ENCODE data around the gene ATG4C.
A peak's percentile ranks its signal among the peaks of the same experiment; 100 is the strongest.

The ATG4C gene

DNA sequence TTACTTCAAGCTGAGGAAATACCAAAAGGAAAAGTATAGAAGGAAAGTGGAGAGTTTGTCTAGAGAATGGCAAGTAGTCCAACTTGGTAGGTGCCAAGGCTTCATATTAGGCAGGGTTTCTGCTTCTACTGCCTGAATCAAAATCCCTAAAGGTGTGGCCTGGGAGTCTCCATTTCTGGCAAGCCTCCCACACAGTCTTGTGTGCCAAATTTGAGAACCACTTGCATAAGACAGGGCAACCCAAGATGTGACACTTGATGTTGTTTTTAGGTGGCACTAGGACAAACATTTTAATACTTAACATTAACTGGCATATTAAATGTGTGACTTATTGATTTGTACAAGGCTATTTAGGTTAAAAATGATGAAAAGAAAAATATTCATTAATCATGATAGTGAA lies 60.1 kb downstream of the ATG4C start:
- no peak for DNase-seq

DNA sequence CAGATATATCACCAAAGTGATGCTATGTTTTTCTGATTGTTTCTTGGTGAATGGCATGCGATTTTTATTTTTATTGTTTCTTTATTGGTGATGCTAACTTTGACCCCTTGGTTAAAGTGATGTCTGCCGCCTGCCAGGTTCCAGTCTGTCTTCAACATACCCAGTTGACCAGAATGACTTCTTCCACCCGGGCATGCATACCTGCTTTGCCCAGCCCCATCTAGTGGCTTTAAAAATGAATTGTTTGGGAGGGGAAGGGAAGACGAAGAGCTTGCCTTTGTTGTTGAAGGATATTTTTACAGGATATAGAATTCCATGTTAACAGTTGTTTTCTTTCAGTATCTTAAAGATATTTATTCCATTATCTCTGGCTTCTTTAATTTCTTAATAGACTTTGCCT lies 65.1 kb downstream of the ATG4C start:
- no peak for DNase-seq

DNA sequence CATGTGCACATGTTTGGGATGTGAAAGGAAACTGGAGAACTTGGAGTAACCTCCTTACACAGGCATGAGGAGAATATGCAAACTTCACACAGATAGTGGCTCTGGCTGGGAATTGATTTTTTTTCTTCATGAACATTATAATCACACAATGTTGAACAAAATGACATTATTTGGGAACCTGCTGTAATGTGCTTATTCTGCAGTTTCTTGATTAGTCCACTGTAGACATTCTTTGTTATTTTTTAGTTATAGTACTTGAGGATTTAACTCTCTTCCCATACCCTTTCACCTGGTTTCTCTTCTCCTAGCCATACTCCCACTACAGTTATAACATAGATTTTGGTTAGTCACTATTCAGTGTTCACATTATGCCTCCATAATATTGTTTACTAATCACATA lies 68.3 kb downstream of the ATG4C start:
- no peak for DNase-seq

GRCh38 chr1:62856960-62857359 lies 73.0 kb downstream of the ATG4C start:
- no peak for DNase-seq

DNA sequence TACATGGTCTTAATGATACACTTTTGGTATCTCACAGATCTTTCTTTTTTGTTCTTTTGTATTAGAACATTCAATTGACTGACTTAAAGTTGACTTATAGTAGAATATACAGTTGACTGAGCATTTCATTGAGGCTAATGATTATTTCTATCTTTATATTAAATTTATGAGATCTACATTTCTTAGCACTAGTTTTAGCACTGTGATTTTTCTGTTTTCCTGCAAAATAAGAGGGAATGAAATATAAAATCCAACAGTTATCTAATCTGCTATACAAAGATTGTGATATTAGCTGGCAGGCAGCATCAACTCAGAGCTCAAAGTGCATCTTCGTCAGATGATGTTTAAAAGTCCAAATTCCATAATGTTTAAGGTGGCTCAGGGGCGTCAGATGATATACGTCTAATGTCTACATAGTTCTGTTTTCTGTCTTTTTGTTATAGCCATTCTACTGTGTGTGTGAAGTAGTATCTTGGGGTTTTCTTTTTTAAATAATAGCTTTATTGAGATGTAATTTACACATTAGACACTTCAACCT lies 85.4 kb downstream of the ATG4C start:
- DNase-seq, result no peak

DNA sequence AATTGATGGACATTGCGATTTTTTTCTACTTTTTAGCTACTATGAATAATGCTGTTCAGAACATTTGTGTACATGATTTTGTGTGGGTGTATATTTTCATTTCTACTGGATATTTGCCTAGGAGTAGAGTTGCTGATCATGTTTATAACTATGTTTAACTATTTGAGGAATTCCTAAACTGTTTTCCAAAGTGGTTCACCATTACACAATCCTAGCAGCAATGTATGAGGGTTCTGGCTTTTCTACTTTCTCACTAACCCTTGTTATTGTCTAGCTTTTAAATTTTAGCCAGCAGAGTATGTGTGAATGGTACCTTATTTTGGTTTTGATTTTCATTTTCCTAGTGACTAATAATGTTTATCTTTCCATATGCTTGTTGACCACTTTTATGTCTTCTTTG lies 86.2 kb downstream of the ATG4C start:
- no peak for DNase-seq

- DNase-seq, result no peak
These were observed 91.7 kb downstream of the ATG4C start for GRCh38 chr1:62875676-62876075.

- no peak for DNase-seq
These were observed 92.6 kb downstream of the ATG4C start for GRCh38 chr1:62876535-62876934.

GRCh38 chr1:62877579-62877978 lies 93.6 kb downstream of the ATG4C start:
- no peak for DNase-seq

DNA sequence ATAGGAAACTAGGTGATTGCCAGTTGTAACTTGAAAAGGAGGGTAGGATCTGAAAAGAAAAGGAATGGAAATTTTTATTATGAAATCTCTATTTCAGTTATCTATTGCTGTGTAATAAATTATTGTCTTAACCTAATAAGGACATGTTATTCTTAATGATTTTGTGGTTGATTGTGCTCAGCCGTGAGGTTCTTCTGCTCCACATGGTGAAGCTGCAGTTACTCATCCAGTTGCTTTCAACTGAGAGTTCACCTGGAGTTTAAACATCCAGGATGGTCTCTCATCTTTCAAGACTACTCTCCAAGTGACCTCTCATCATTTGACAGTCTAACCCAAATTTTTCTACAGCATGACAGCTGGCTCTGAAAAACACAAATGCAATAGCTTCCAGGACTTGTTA lies 96.0 kb downstream of the ATG4C start:
- no peak for DNase-seq

DNA sequence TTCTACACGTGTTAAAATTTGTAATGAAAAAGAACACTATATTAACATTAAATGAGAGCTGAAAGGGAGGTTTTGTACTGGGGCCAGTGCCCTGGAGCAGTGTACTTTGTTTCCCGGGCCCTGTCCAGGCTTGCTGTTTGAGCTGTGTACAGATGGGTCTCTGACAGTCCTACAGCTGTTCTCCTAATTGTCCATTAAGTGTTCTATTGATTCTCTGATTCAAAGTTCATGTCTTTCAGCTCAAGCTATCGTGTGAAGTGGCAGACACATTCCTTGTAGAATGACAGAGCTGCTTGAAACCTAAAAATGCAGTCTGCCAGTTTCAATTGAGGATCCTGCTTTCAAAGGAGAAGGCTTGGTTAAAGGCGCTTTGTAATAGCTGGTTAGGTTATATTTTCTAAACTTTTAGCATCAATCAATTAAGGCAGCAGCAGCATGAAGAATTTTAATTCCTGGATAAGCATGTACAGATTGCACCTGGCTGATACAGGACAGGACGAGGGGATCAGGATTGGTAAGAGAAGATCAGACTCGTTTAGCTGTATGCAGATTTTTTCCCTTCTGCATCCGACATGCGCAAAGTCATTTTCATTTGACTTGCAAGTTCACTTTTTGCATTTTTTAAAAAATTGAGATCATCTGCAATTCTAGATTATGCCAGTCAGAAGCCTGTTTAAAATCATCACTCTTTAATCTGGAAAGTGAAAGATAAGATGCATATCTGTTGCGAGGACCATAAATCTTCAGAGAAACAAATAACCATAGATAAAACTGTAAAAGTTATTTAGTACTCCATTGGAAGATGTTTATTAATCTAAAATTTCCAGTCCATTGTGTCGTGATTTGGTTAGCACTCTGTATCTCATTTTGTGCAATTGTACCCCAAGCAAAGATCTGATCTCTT lies 98.5 kb downstream of the ATG4C start:
- peak; percentile 67 for DNase-seq

- DNase-seq, result no peak
These were observed 100.3 kb downstream of the ATG4C start for GRCh38 chr1:62884156-62884740.

DNA sequence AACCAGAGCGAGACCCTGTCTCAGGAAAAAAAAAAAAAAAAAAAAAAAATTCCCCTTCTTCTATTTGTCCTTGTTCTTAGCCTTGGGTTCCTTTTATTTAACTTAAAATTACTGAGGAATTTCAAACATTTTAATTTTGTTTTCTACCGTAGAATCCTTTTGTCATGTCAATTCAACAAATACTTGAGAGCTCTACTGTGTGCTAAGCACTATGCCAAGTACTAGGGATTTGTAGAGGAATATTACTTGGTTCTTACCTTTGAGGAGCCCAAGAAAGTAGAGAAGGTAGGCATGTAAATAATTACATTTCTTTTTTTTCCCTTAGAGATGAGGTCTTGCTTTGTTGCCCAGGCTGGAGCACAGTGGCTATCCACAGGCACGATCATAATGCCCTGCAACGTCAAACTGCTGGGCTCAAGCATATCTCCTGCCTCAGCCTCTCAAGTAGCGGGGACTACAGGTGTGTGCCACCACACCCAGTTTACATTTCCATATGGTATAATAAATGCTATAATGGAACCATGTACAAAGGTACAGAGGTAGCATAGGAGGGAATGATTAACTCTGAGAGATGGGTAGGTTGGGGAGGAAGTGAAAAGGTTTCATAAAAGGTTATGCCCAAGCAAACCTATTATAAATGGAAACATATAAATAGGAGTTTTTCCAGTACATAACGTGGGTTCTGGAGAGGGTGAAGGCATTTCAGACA lies 104.0 kb downstream of the ATG4C start:
- no peak for DNase-seq

GRCh38 chr1:62891956-62892562 lies 108.1 kb downstream of the ATG4C start:
- no peak for DNase-seq

DNA sequence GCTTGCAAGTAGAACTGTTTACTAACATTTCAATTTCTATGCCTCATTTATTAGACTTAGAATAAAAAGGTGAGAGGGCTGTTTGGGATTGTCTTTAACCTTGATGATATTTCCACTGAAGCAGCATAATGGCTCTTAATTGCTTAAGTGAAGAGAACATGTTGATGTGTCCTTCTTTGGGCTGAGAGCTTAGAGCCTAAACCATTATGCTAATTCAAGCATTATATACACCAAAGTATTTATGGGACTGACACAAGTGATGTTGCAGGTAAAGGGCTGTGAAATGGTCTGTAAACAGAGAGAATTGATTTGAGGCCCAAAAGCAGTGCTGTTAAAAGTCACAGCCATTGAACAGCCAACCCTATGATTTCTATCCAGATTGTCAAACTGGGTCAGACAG lies 113.9 kb downstream of the ATG4C start:
- DNase-seq, result no peak

DNA sequence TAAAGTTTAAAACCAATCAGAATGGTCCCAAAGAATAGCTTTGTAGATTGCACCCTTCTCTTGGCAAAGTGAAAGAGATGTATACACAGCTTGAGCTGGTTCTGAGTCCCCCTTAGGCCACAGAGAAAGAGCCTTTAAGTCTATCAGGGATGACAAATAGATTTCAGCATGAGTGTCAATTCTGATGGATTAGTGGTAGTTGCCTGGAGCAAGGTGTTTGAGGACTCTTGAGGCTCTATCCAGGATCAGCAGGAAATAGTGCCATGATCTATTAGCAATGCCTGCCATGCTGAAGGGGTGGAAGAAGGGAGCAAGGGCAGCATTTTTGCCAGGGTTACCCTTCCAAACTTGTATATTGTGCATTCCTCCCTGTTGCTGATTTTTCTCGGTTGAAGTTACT lies 116.6 kb downstream of the ATG4C start:
- DNase-seq, result no peak

- no peak for DNase-seq
These were observed 117.7 kb downstream of the ATG4C start for GRCh38 chr1:62901650-62902049.

- no peak for DNase-seq
These were observed 119.6 kb downstream of the ATG4C start for GRCh38 chr1:62903522-62903921.

- no peak for DNase-seq
These were observed 120.3 kb downstream of the ATG4C start for GRCh38 chr1:62903982-62904855.

DNA sequence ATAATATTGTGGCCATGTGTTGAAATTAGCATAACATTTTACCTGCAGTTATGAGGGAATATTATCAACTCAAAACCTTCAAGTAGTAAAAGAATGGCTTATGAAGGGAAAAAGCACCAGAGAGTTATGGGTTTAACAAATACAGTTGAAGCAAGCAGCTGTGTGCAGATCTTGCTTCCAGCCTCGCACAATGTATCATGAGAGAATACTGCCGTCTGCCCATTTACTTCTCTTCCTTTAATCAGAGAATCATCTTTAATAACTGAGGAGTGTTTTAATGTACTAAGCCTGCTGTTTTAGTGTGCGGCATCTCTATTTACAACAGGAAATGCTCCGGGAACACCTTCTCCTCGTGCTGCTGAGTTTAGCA lies 120.9 kb downstream of the ATG4C start:
- DNase-seq, result no peak

DNA sequence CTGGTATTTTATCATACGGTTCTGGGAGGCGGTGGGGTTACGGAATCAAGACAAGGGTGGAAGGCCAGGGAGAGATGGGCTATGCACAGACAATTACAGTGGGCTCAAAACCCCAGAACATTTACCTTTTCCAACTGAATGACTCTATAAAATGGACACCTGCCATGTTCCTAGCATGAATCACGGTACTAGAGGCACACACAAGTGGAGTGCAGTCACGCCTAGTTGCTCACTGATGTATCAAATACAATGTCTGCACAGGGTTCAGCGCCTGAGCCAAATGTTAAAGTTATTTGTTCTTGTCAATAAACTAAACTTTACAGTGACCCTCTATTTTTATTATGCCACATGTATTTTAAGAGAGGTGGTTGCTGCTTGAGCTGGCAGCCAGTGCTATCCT lies 121.4 kb downstream of the ATG4C start:
- no peak for DNase-seq

GRCh38 chr1:62905872-62906271 lies 121.9 kb downstream of the ATG4C start:
- DNase-seq, result no peak

All from islet precursor cell (in vitro differentiated cells).